ENCODE measurements around the gene ZP2.

- TF ChIP-seq CTCF (conservative IDR thresholded peaks at IDR 0.05 in 1 of 2, IDR thresholded peaks at IDR 0.05 in 1 of 2; ENCODE audit: extremely low read depth in 1 of 2, insufficient read depth in 1 of 2, low read depth in 1 of 2, low read length in 2 of 2) (no peak), EZH2 (IDR thresholded peaks at IDR 0.05; ENCODE audit: borderline replicate concordance, low read length) (no peak)
Observed at GRCh38 chr16:21233521-21234150, 22.3 kb upstream of the ZP2 start, which contains the start of gene ANKS4B.

Data from mammary epithelial cell (primary cell).